IMR-90 (cell line): Measurements from ENCODE around the gene UGT8.

Source experiments
- BHLHE40 ChIP-seq: fragments of 150-350 bp; IDR thresholded peaks from 2 replicates; pipeline ENCODE4 v1.6.1; 2016; ENCODE audit warnings: mild to moderate bottlenecking, low read depth, low read length
- CEBPB ChIP-seq: IDR thresholded peaks from 2 replicates; pipeline ENCODE4 v1.6.1; 2012; ENCODE audit warnings: low read depth, low read length, improper control_type of control experiment
- CTCF ChIP-seq: conservative IDR thresholded peaks from 2 replicates; pipeline ENCODE4 v1.5.1; 2012; ENCODE audit warnings: mild to moderate bottlenecking, low read depth, low read length, improper control_type of control experiment
- FOS ChIP-seq: fragments of 150-350 bp; IDR thresholded peaks from 2 replicates; pipeline ENCODE4 v1.6.1; 2016; ENCODE audit warnings: low read depth, low read length
- MAFK ChIP-seq: IDR thresholded peaks from 2 replicates; pipeline ENCODE4 v1.6.1; 2012; ENCODE audit warnings: low read depth, low read length, improper control_type of control experiment
- MAZ ChIP-seq: IDR thresholded peaks from 2 replicates; pipeline ENCODE4 v1.6.1; 2012; ENCODE audit warnings: low read depth, mild to moderate bottlenecking, low read length, improper control_type of control experiment, moderate library complexity, borderline replicate concordance
- MXI1 ChIP-seq: IDR thresholded peaks from 2 replicates; pipeline ENCODE4 v1.6.1; 2012; ENCODE audit warnings: low read depth, mild to moderate bottlenecking, low read length, moderate library complexity, borderline replicate concordance
- NFE2L2 ChIP-seq: fragments of 150-350 bp; IDR thresholded peaks from 2 replicates; pipeline ENCODE4 v1.6.1; 2016; ENCODE audit warnings: low read depth, mild to moderate bottlenecking, low read length
- POLR2A ChIP-seq: IDR thresholded peaks from 2 replicates; pipeline ENCODE4 v1.6.1; 2012; ENCODE audit warnings: mild to moderate bottlenecking, low read depth, low read length
- RAD21 ChIP-seq: IDR thresholded peaks from 2 replicates; pipeline ENCODE4 v1.6.1; 2012; ENCODE audit warnings: low read length, improper control_type of control experiment
- RCOR1 ChIP-seq: IDR thresholded peaks from 2 replicates; pipeline ENCODE4 v1.6.1; 2012; ENCODE audit warnings: mild to moderate bottlenecking, low read length, improper control_type of control experiment; ENCODE audit not compliant: insufficient replicate concordance
- RFX5 ChIP-seq: IDR thresholded peaks from 2 replicates; pipeline ENCODE4 v1.8.0; 2012; ENCODE audit warnings: low read depth, mild to moderate bottlenecking, low read length, moderate library complexity
- SMC3 ChIP-seq: fragments of 150-350 bp; IDR thresholded peaks from 2 replicates; pipeline ENCODE4 v1.6.1; 2016; ENCODE audit warnings: low read depth, mild to moderate bottlenecking, antibody characterized with exemption, low read length, moderate library complexity

DNA sequence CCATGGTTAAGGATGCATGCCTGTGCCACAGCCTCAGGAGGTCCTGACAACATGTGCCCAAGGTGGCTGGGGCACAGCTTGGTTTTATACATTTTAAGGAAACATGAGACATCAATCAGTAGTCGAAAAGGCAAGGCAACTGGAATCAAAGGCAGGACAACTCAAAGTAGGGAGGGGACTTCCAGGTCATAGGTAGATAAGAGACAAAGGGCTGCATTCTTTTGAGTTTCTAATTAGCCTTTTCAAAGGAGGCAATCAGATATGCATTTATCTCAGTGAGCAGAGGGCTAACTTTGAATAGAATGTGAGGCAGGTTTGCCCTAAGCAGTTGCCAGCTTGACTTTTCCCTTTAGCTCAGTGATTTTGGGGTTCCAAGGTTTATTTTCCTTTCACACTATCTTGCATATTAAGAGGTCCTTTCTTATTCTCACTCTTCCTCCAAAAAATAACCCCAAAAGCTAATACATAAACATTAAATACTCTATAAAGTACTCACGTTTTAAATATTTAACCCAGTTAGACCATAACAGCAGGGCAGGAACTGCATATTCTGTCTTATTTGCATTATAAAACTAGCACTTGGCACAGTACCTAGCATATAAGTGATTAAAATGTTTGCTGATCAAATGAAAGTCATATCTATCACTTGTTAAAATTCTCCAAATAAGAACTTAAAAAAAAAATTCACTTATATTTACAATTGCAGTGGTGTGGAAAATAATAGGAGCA, 36.3 kb upstream of the UGT8 start:
- TF ChIP-seq SMC3, result no peak
- no peak for TF ChIP-seq CTCF
- TF ChIP-seq POLR2A, result no peak
- no peak for TF ChIP-seq MAFK
- no peak for TF ChIP-seq BHLHE40
- no peak for TF ChIP-seq NFE2L2
- TF ChIP-seq RFX5, result no peak
- no peak for TF ChIP-seq CEBPB
- no peak for TF ChIP-seq MAZ
- TF ChIP-seq RCOR1, result no peak
- no peak for TF ChIP-seq RAD21
- no peak for TF ChIP-seq MXI1
- TF ChIP-seq FOS, result no peak
